H9 (cell line): ENCODE measurements around the gene PRTFDC1. TPM values are rescaled to one million over a fixed set of nuclear protein-coding genes. Genes with fewer than 3 reads are reported as not detected.

Source experiments
- DNase-seq: peaks from one replicate; pipeline ENCODE4 v3.0.0-alpha.2; 2017
- H2AFZ ChIP-seq: one replicate; pipeline ENCODE4 v1.6.1; 2013; ENCODE audit warnings: mild to moderate bottlenecking, low read length, control low read depth, moderate library complexity
- H2AK5ac ChIP-seq: 2 replicates; pipeline ENCODE4 v1.6.1; 2013; ENCODE audit warnings: low read length, control low read depth, mixed read lengths; ENCODE audit not compliant: insufficient read length
- H2BK120ac ChIP-seq: one replicate; pipeline ENCODE4 v1.6.1; 2013; ENCODE audit warnings: low read depth, mild to moderate bottlenecking, low read length, control low read depth, inconsistent platforms; ENCODE audit not compliant: poor library complexity, severe bottlenecking
- H2BK12ac ChIP-seq: 2 replicates; pipeline ENCODE4 v1.6.1; 2013; ENCODE audit warnings: low read length, control low read depth, mixed read lengths, low read depth; ENCODE audit not compliant: insufficient read length
- H2BK15ac ChIP-seq: 2 replicates; pipeline ENCODE4 v1.6.1; 2013; ENCODE audit warnings: low read depth, low read length, control low read depth
- H2BK20ac ChIP-seq: one replicate; pipeline ENCODE4 v1.6.1; 2013; ENCODE audit warnings: low read depth, mild to moderate bottlenecking, low read length, control low read depth, inconsistent platforms; ENCODE audit not compliant: poor library complexity, severe bottlenecking
- H2BK5ac ChIP-seq: 2 replicates; pipeline ENCODE4 v1.6.1; 2013; ENCODE audit warnings: low read length, control low read depth, mixed read lengths; ENCODE audit not compliant: insufficient read length
- H3K14ac ChIP-seq: 2 replicates; pipeline ENCODE4 v1.6.1; 2013; ENCODE audit warnings: low read length, control low read depth; ENCODE audit not compliant: insufficient read depth
- H3K18ac ChIP-seq: 2 replicates; pipeline ENCODE4 v1.6.1; 2013; ENCODE audit warnings: low read depth, mild to moderate bottlenecking, mixed read lengths, low read length, control low read depth; ENCODE audit not compliant: insufficient read length
- H3K23ac ChIP-seq: 2 replicates; pipeline ENCODE4 v1.6.1; 2013; ENCODE audit warnings: low read length, control low read depth, mixed read lengths, low read depth; ENCODE audit not compliant: insufficient read length
- H3K23me2 ChIP-seq: 2 replicates; pipeline ENCODE4 v1.6.1; 2013; ENCODE audit warnings: low read depth, mild to moderate bottlenecking, mixed read lengths, low read length, control low read depth; ENCODE audit not compliant: insufficient read length, poor library complexity, severe bottlenecking
- H3K27ac ChIP-seq: 2 replicates; pipeline ENCODE4 v1.5.1; 2013; ENCODE audit warnings: low read length, control low read depth, mixed read lengths, low read depth; ENCODE audit not compliant: insufficient read length
- H3K27me3 ChIP-seq: 2 replicates; pipeline ENCODE4 v1.6.1; 2013; ENCODE audit warnings: low read length, control low read depth, inconsistent platforms; ENCODE audit not compliant: insufficient read depth
- H3K4ac ChIP-seq: 2 replicates; pipeline ENCODE4 v1.6.1; 2013; ENCODE audit warnings: low read depth, mild to moderate bottlenecking, control low read depth, inconsistent platforms, low read length, moderate library complexity
- H3K4me1 ChIP-seq: 2 replicates; pipeline ENCODE4 v1.6.1; 2013; ENCODE audit warnings: low read length, control low read depth, inconsistent platforms; ENCODE audit not compliant: insufficient read depth
- H3K4me2 ChIP-seq: 2 replicates; pipeline ENCODE4 v1.6.1; 2013; ENCODE audit warnings: low read length, control low read depth, mixed read lengths; ENCODE audit not compliant: insufficient read length, insufficient read depth
- H3K56ac ChIP-seq: 2 replicates; pipeline ENCODE4 v1.6.1; 2013; ENCODE audit warnings: low read depth, mild to moderate bottlenecking, mixed read lengths, low read length, control low read depth; ENCODE audit not compliant: insufficient read length
- H3K79me1 ChIP-seq: 2 replicates; pipeline ENCODE4 v1.6.1; 2013; ENCODE audit warnings: low read depth, mild to moderate bottlenecking, moderate library complexity, low read length, control low read depth, inconsistent platforms; ENCODE audit not compliant: insufficient read depth, poor library complexity, severe bottlenecking
- H3K79me2 ChIP-seq: 2 replicates; pipeline ENCODE4 v1.6.1; 2013; ENCODE audit warnings: low read length, control low read depth, inconsistent platforms; ENCODE audit not compliant: insufficient read depth
- H3K9ac ChIP-seq: 2 replicates; pipeline ENCODE4 v1.6.1; 2013; ENCODE audit warnings: low read length, control low read depth, mixed read lengths; ENCODE audit not compliant: insufficient read length; ENCODE audit errors: extremely low read depth
- H3K9me3 ChIP-seq: one replicate; pipeline ENCODE4 v1.6.1; 2013; ENCODE audit warnings: low read depth, low read length, inconsistent platforms; ENCODE audit not compliant: control insufficient read depth
- H3T11ph ChIP-seq: one replicate; pipeline ENCODE4 v1.6.1; 2013; ENCODE audit warnings: mild to moderate bottlenecking, low read length, control low read depth, inconsistent platforms
- H4K20me1 ChIP-seq: one replicate; pipeline ENCODE4 v1.6.1; 2013; ENCODE audit not compliant: control insufficient read depth, insufficient read length, insufficient read depth
- H4K5ac ChIP-seq: 2 replicates; pipeline ENCODE4 v1.6.1; 2013; ENCODE audit warnings: low read depth, mild to moderate bottlenecking, mixed read lengths, low read length, control low read depth; ENCODE audit not compliant: insufficient read length
- H4K8ac ChIP-seq: replicated peaks from 2 replicates; pipeline ENCODE4 v1.6.1; 2013; ENCODE audit warnings: low read length, control low read depth, mixed read lengths, low read depth; ENCODE audit not compliant: insufficient read length
- H4K91ac ChIP-seq: 2 replicates; pipeline ENCODE4 v1.6.1; 2013; ENCODE audit warnings: low read depth, mild to moderate bottlenecking, moderate library complexity, mixed read lengths, low read length, control low read depth; ENCODE audit not compliant: insufficient read length
- H3K27ac Mint-ChIP-seq, 3 experiments: 2 replicates in 2 of 3; 3 replicates in 1 of 3; pipeline ENCODE4 v1.8.0; 2020 to 2021; ENCODE audit warnings: mixed read lengths in 3 of 3, mild to moderate bottlenecking in 1 of 3, moderate library complexity in 1 of 3
- H3K27me3 Mint-ChIP-seq: 2 replicates; pipeline ENCODE4 v1.8.0; 2021; ENCODE audit warnings: low read depth, mild to moderate bottlenecking, moderate library complexity, mixed read lengths
- H3K36me3 Mint-ChIP-seq, 3 experiments: 2 replicates in 2 of 3; 3 replicates in 1 of 3; pipeline ENCODE4 v1.8.0; 2020 to 2021; ENCODE audit warnings: low read depth in 3 of 3, mixed read lengths in 3 of 3; ENCODE audit not compliant: insufficient read depth in 1 of 3
- H3K4me1 Mint-ChIP-seq, 2 experiments: 2 replicates each; pipeline ENCODE4 v1.8.0; 2020; ENCODE audit warnings: mixed read lengths in 2 of 2
- H3K4me3 Mint-ChIP-seq, 2 experiments: 2 replicates in 1 of 2; 3 replicates in 1 of 2; pipeline ENCODE4 v1.8.0; 2020 to 2021; ENCODE audit warnings: mild to moderate bottlenecking in 2 of 2, mixed read lengths in 2 of 2, moderate library complexity in 1 of 2
- H3K9me3 Mint-ChIP-seq, 2 experiments: 2 replicates in 1 of 2; 3 replicates in 1 of 2; pipeline ENCODE4 v1.8.0; 2020; ENCODE audit warnings: mild to moderate bottlenecking in 2 of 2, mixed read lengths in 2 of 2, moderate library complexity in 1 of 2
- CTCF ChIP-seq: fragments of 200-600 bp; sonication (generic); conservative IDR thresholded peaks from 3 replicates; pipeline ENCODE4 v1.8.0; 2021; ENCODE audit warnings: antibody characterized with exemption, mild to moderate bottlenecking
- WGBS: extraction: QIAGEN DNeasy Blood & Tissue Kit; methylation state at CpG from one replicate; pipeline ENCODE4 v1.1.7; 2013; ENCODE audit warnings: missing lambda C conversion rate, low lambda C conversion rate, mixed read lengths; ENCODE audit not compliant: insufficient read length; ENCODE audit errors: extremely low coverage; 5-methylcytosine and 5-hydroxymethylcytosine counted together
- total RNA-seq: library from RNA; stranded (reverse); gene quantifications from 2 replicates; pipeline ENCODE4 v1.2.1, GENCODE V29; 2021

Gene PRTFDC1
- total RNA-seq, 1 experiment from 2014 or later: 7.5 TPM

GRCh38 chr10:24847112-24848070 lies 105.0 kb downstream of the PRTFDC1 start:
- Histone ChIP-seq H2AK5ac (no peak overlapping the region), H2BK5ac (no peak overlapping the region), H3K18ac (no peak overlapping the region), H3K9me3 (no peaks in the 10 kb centered on the region), H3K23me2 (no peaks in the 10 kb centered on the region), H2BK20ac (no peak overlapping the region), H4K5ac (no peak overlapping the region), H4K91ac (no peak overlapping the region), H3K23ac (no peak overlapping the region), H2AFZ (no peak overlapping the region), H3K14ac (no peak overlapping the region), H2BK15ac (no peak overlapping the region), H3T11ph (no peak overlapping the region), H3K27ac (no peak overlapping the region), H4K20me1 (no peaks in the 10 kb centered on the region), H2BK120ac (no peak overlapping the region), H2BK12ac (no peak overlapping the region), H3K4ac (no peak overlapping the region), H3K79me2 (no peaks in the 10 kb centered on the region), H3K56ac (no peak overlapping the region), H3K4me2 (no peak overlapping the region), H3K27me3 (no peaks in the 10 kb centered on the region), H3K9ac (no peak overlapping the region), H4K8ac (no peak overlapping the region), H3K79me1 (no peaks in the 10 kb centered on the region), H3K4me1 (peaks cover 6% of the 10 kb centered on the region; the same call in 1 of the 2 replicates)
- H3K27ac Mint-ChIP-seq: no peak overlapping the region
- DNase-seq: no peak
- peaks cover 32 to 37% of the 10 kb centered on the region in 2 experiments for H3K4me1 Mint-ChIP-seq
- H3K36me3 Mint-ChIP-seq: no peaks in the 10 kb centered on the region
- WGBS: no CpG with 5 or more reads among the region's 13 CpGs
- H3K9me3 Mint-ChIP-seq: no peaks in the 10 kb centered on the region
- no peak overlapping the region for H3K4me3 Mint-ChIP-seq
- no peaks in the 10 kb centered on the region; the same call in 1 of the 2 replicates for H3K27me3 Mint-ChIP-seq
- TF ChIP-seq CTCF: no peak
